Mesendoderm (in vitro differentiated cells): ENCODE data around the gene PARD3.

Experiments used
- DNase-seq: peaks from one replicate; pipeline ENCODE4 v3.0.0; 2013
- H2AK5ac ChIP-seq: 2 replicates; pipeline ENCODE4 v1.6.1; 2013; ENCODE audit warnings: low read length, inconsistent platforms
- H2BK120ac ChIP-seq: 2 replicates; pipeline ENCODE4 v1.6.1; 2013; ENCODE audit warnings: low read depth, mild to moderate bottlenecking, low read length, moderate library complexity, mixed read lengths
- H2BK15ac ChIP-seq: replicated peaks from 2 replicates; pipeline ENCODE4 v1.6.1; 2013; ENCODE audit warnings: low read depth, mild to moderate bottlenecking, moderate library complexity
- H2BK5ac ChIP-seq: 2 replicates; pipeline ENCODE4 v1.6.1; 2013; ENCODE audit warnings: low read length, inconsistent platforms
- H3K18ac ChIP-seq: 2 replicates; pipeline ENCODE4 v1.6.1; 2013; ENCODE audit warnings: mild to moderate bottlenecking, low read length, mixed read lengths
- H3K23ac ChIP-seq: one replicate; pipeline ENCODE4 v1.6.1; 2013; ENCODE audit warnings: low read length
- H3K27ac ChIP-seq: 2 replicates; pipeline ENCODE4 v1.5.1; 2013; ENCODE audit warnings: low read depth, mild to moderate bottlenecking, inconsistent platforms, low read length, moderate library complexity
- H3K27me3 ChIP-seq: 2 replicates; pipeline ENCODE4 v1.6.1; 2013; ENCODE audit warnings: low read length, control low read depth, mild to moderate bottlenecking, inconsistent platforms; ENCODE audit not compliant: insufficient read depth, poor library complexity
- H3K36me3 ChIP-seq: 2 replicates; pipeline ENCODE4 v1.6.1; 2013; ENCODE audit warnings: low read length, inconsistent platforms; ENCODE audit not compliant: control insufficient read depth, insufficient read depth
- H3K4ac ChIP-seq: one replicate; pipeline ENCODE4 v1.6.1; 2013; ENCODE audit warnings: low read depth, mild to moderate bottlenecking, low read length, moderate library complexity
- H3K4me1 ChIP-seq: 2 replicates; pipeline ENCODE4 v1.6.1; 2013; ENCODE audit warnings: low read depth, low read length, inconsistent platforms; ENCODE audit not compliant: control insufficient read depth
- H3K4me2 ChIP-seq: 2 replicates; pipeline ENCODE4 v1.6.1; 2013; ENCODE audit warnings: low read length
- H3K4me3 ChIP-seq: 2 replicates; pipeline ENCODE4 v1.5.1; 2013; ENCODE audit warnings: mild to moderate bottlenecking, low read length
- H3K56ac ChIP-seq: one replicate; pipeline ENCODE4 v1.6.1; 2013; ENCODE audit warnings: low read length
- H3K79me1 ChIP-seq: 2 replicates; pipeline ENCODE4 v1.6.1; 2013; ENCODE audit warnings: low read length, inconsistent platforms
- H3K79me2 ChIP-seq: 2 replicates; pipeline ENCODE4 v1.6.1; 2013; ENCODE audit warnings: mild to moderate bottlenecking, low read length; ENCODE audit not compliant: control insufficient read depth, insufficient read depth
- H3K9ac ChIP-seq: 2 replicates; pipeline ENCODE4 v1.6.1; 2013; ENCODE audit warnings: low read length, inconsistent platforms
- H4K5ac ChIP-seq: one replicate; pipeline ENCODE4 v1.6.1; 2013; ENCODE audit warnings: low read length
- H4K8ac ChIP-seq: one replicate; pipeline ENCODE4 v1.6.1; 2013; ENCODE audit warnings: low read depth, mild to moderate bottlenecking, control low read depth, low read length, moderate library complexity
- WGBS: extraction: QIAGEN DNeasy Blood & Tissue Kit; methylation state at CpG from one replicate; pipeline ENCODE4 v1.1.7; 2013; ENCODE audit warnings: low lambda C conversion rate, missing lambda C conversion rate; ENCODE audit not compliant: insufficient coverage; ENCODE audit errors: extremely low coverage; 5-methylcytosine and 5-hydroxymethylcytosine counted together

The PARD3 gene

DNA sequence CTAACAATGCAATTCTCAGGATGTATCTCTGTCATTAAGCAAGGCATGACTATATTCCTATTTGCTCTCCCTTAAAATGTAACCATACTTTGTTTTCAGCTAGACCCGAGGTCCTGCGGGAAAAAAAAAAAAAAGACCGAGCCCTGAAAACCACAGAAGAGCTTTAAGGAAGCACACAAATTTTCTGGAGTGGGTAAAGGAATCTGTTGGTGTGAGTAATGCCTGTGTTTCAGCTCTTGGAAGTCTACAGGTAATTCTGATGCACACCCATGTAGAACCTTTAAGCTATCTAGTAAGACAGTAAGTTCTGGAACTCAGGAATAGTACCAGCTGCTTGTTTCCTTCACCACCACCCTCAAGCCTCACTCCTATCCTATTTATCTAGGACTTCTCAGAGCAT is 351.1 kb downstream of the PARD3 start:
- Histone ChIP-seq H4K5ac (no peak overlapping the region), H3K18ac (no peak overlapping the region), H3K36me3 (no peaks in the 10 kb centered on the region), H4K8ac (no peak overlapping the region), H3K27ac (no peak overlapping the region), H3K4me3 (no peak overlapping the region), H2BK5ac (no peak overlapping the region), H3K79me2 (no peaks in the 10 kb centered on the region), H3K27me3 (no peaks in the 10 kb centered on the region), H2BK15ac (no peak overlapping the region), H3K4ac (no peak overlapping the region), H3K4me2 (no peak overlapping the region), H3K79me1 (no peaks in the 10 kb centered on the region), H3K23ac (no peak overlapping the region), H3K4me1 (no peaks in the 10 kb centered on the region), H3K9ac (no peak overlapping the region), H2BK120ac (no peak overlapping the region), H3K56ac (no peak overlapping the region), H2AK5ac (no peak overlapping the region)
- no CpG with 5 or more reads among the region's 3 CpGs for WGBS
- no peak for DNase-seq

DNA sequence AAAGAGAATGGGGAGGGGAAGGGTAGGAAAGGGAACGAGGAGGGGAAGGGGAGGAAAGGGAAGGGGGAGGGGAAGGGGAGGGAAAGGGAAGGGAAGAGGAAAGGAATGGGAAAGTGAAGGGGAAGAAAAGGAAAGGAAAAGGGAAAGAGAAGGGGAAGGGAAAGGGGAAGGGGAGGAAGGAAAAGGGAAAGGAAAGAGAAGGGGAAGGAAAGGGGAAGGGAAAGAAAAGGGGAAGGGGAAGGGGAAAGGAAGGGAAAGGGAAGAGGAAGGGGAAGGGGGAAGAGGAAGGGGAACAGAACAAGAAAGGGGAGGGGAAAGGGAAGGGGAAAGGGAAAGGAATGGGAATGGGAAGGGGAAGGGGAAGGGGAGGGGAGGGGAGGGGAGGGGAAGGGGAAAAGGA is 352.1 kb downstream of the PARD3 start:
- H2BK120ac ChIP-seq: no peak overlapping the region
- no peak overlapping the region for H2BK15ac ChIP-seq
- H3K4ac ChIP-seq: no peak overlapping the region
- 100% methylated on average over 1 of the region's 1 CpG for WGBS
- H3K27ac ChIP-seq: no peak overlapping the region
- H3K36me3 ChIP-seq: no peaks in the 10 kb centered on the region
- no peak overlapping the region for H3K56ac ChIP-seq
- H2BK5ac ChIP-seq: no peak overlapping the region
- H3K4me2 ChIP-seq: no peak overlapping the region
- no peak overlapping the region for H4K8ac ChIP-seq
- no peaks in the 10 kb centered on the region for H3K4me1 ChIP-seq
- H2AK5ac ChIP-seq: no peak overlapping the region
- no peaks in the 10 kb centered on the region for H3K79me1 ChIP-seq
- H3K18ac ChIP-seq: no peak overlapping the region
- no peak overlapping the region for H3K9ac ChIP-seq
- H3K4me3 ChIP-seq: no peak overlapping the region
- no peaks in the 10 kb centered on the region for H3K27me3 ChIP-seq
- no peak for DNase-seq
- H3K23ac ChIP-seq: no peak overlapping the region
- no peak overlapping the region for H4K5ac ChIP-seq
- H3K79me2 ChIP-seq: no peaks in the 10 kb centered on the region

DNA sequence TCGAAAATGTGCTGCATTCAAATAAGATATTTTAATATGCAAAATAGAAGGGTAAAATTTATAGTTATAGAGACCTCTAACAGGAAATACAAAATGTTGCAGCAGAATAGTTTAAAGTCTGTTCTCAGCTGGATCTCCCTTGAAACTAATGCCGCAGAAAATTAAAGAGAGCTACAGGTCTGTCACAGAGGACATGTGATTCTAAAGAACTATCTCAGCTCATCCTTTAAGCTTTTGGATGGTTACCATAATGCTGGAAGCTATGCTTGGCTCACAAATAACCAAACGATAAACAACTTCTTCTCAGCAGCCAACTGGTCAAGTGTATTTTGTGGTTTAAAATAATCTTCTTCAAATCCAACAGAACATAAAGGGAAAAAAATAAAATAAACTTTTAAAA is 353.0 kb downstream of the PARD3 start:
- no peaks in the 10 kb centered on the region for H3K36me3 ChIP-seq
- H3K56ac ChIP-seq: no peak overlapping the region

DNA sequence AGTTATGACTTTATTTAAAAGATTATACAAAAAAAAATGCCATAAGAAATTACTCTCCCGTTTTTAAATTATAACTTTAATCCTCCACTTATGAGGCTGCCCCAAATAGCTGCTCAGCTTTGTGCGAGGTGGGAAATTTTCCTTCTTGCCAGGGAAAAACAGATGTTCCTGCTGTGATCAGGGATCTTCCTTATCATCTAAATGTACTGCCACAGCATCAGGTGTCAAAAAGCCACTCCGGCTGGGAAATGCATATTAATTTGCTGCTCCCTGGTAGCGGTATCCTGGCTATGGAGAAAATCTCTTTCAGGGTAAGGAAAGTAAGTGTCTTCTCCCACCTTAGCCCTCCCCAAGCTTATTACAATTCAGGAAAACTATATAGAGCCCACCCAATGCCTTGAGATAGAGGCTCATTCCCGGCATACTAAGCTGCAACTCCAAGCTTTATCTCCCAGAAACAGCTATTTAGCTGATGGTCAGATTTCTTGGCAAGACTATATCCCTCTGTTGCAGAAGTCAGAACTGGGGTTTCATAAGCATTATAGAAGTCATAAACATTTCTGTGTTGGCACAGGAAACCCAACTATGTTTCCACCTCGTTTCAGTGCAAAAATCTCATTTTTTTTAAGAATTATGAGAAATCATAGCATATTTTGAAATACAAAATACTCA is 360.4 kb downstream of the PARD3 start:
- Histone ChIP-seq H3K79me2 (no peaks in the 10 kb centered on the region), H4K8ac (no peak overlapping the region), H3K4me2 (no peak overlapping the region), H3K27ac (no peak overlapping the region), H3K4me3 (no peak overlapping the region), H3K79me1 (no peaks in the 10 kb centered on the region), H3K56ac (no peak overlapping the region), H3K27me3 (no peaks in the 10 kb centered on the region), H2AK5ac (no peak overlapping the region), H3K4ac (no peak overlapping the region), H2BK15ac (no peak overlapping the region), H4K5ac (no peak overlapping the region), H3K23ac (no peak overlapping the region), H3K9ac (no peak overlapping the region), H3K36me3 (no peaks in the 10 kb centered on the region), H2BK120ac (no peak overlapping the region), H3K4me1 (peaks cover 3% of the 10 kb centered on the region), H3K18ac (no peak overlapping the region), H2BK5ac (no peak overlapping the region)
- DNase-seq: peak; percentile 77
- no CpG with 5 or more reads among the region's 6 CpGs for WGBS

More for the DNA sequence above, 353.0 kb downstream of the PARD3 start:
- no peak overlapping the region for H2AK5ac ChIP-seq
- no peak overlapping the region for H2BK5ac ChIP-seq
- H4K5ac ChIP-seq: no peak overlapping the region
- no peak overlapping the region for H3K9ac ChIP-seq
- H3K27ac ChIP-seq: no peak overlapping the region
- H3K79me1 ChIP-seq: no peaks in the 10 kb centered on the region
- DNase-seq: no peak
- no CpG with 5 or more reads among the region's 3 CpGs for WGBS
- no peak overlapping the region for H3K4me2 ChIP-seq
- H3K4me3 ChIP-seq: no peak overlapping the region
- no peak overlapping the region for H3K4ac ChIP-seq
- no peak overlapping the region for H3K18ac ChIP-seq
- no peak overlapping the region for H2BK15ac ChIP-seq
- H3K27me3 ChIP-seq: no peaks in the 10 kb centered on the region
- no peak overlapping the region for H2BK120ac ChIP-seq
- no peak overlapping the region for H3K23ac ChIP-seq
- H3K4me1 ChIP-seq: no peaks in the 10 kb centered on the region
- no peak overlapping the region for H4K8ac ChIP-seq
- H3K79me2 ChIP-seq: no peaks in the 10 kb centered on the region

DNA sequence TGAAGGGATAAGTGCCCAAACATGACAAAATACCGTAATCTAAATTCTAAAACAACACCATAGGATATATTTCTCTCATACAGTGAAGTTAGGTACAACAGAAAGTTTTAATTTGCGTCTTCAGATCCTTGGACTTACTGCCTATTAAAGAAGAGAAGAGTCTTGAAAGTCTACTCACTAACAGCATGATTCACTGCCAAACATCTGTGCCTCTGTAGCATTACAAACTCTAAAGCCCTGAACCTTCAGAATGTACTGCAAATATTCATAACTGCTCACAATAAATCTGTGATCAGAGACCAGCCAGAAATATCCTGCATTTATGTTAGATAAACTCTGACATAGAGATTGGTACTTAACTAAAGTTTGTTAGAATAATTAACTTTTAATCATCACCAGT is 365.3 kb downstream of the PARD3 start:
- no CpG with 5 or more reads among the region's 2 CpGs for WGBS
- no peak overlapping the region for H2BK5ac ChIP-seq
- no peaks in the 10 kb centered on the region for H3K36me3 ChIP-seq
- H2AK5ac ChIP-seq: no peak overlapping the region
- no peak overlapping the region for H4K8ac ChIP-seq
- no peaks in the 10 kb centered on the region for H3K27me3 ChIP-seq
- H2BK120ac ChIP-seq: no peak overlapping the region
- no peaks in the 10 kb centered on the region for H3K79me2 ChIP-seq
- H3K79me1 ChIP-seq: no peaks in the 10 kb centered on the region
- no peak overlapping the region for H3K27ac ChIP-seq
- H3K18ac ChIP-seq: no peak overlapping the region
- H4K5ac ChIP-seq: no peak overlapping the region
- H3K4ac ChIP-seq: no peak overlapping the region
- H3K4me3 ChIP-seq: no peak overlapping the region
- no peak overlapping the region for H3K4me2 ChIP-seq
- DNase-seq: no peak
- no peak overlapping the region for H2BK15ac ChIP-seq
- no peak overlapping the region for H3K56ac ChIP-seq
- H3K9ac ChIP-seq: no peak overlapping the region
- H3K4me1 ChIP-seq: peaks cover 1% of the 10 kb centered on the region
- no peak overlapping the region for H3K23ac ChIP-seq

DNA sequence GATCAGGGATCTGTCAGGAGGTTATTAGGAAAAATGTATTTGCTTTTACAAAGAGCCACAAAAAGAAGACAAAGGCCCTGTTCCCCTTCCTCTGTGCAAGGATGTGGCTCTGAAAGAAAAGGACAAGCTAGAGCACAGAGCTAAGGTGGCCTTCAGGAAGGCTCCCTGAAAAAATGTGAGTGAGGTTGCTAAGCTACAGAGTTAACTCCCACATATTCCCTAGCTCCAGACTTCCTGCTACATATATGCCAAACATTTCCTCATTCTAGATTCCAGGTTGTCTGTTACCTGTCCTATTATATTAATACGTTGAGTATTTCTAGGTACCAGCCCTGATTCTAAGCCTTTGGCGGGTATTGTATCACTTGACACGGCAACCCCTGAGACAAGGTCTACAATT is 369.0 kb downstream of the PARD3 start:
- Histone ChIP-seq H3K23ac (no peak overlapping the region), H2BK5ac (no peak overlapping the region), H2AK5ac (no peak overlapping the region), H4K8ac (no peak overlapping the region), H4K5ac (no peak overlapping the region), H3K4me1 (no peaks in the 10 kb centered on the region), H2BK120ac (no peak overlapping the region), H3K27me3 (no peaks in the 10 kb centered on the region), H3K56ac (no peak overlapping the region), H3K79me2 (no peaks in the 10 kb centered on the region), H3K4me3 (no peak overlapping the region), H3K4me2 (no peak overlapping the region), H2BK15ac (no peak overlapping the region), H3K36me3 (no peaks in the 10 kb centered on the region), H3K27ac (no peak overlapping the region), H3K4ac (no peak overlapping the region), H3K79me1 (no peaks in the 10 kb centered on the region), H3K9ac (no peak overlapping the region), H3K18ac (no peak overlapping the region)
- WGBS: no CpG with 5 or more reads among the region's 3 CpGs
- DNase-seq: no peak
